ENCODE results near the gene RGS5. TPM values are rescaled to one million over a fixed set of nuclear protein-coding genes. Genes with fewer than 3 reads are reported as not detected.
"Not testable (repeated sequence)": the region's sequence is repeated elsewhere in the genome, so short reads cannot be mapped to it uniquely, and the experiment has no call there.

RGS5 gene, protein sequence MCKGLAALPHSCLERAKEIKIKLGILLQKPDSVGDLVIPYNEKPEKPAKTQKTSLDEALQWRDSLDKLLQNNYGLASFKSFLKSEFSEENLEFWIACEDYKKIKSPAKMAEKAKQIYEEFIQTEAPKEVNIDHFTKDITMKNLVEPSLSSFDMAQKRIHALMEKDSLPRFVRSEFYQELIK
- 5.9 and 21.8 TPM in 2 replicates for total RNA-seq

- DNase-seq (ENCODE audit: extremely low read depth, low read depth, low spot score): no peak
These were observed at the start of gene RGS5 for GRCh38 chr1:163202833-163203451. Gene RGS5 (minus strand): TSS chr1:163202916. CDS start chr1:163202835, 81 bp downstream.

DNA sequence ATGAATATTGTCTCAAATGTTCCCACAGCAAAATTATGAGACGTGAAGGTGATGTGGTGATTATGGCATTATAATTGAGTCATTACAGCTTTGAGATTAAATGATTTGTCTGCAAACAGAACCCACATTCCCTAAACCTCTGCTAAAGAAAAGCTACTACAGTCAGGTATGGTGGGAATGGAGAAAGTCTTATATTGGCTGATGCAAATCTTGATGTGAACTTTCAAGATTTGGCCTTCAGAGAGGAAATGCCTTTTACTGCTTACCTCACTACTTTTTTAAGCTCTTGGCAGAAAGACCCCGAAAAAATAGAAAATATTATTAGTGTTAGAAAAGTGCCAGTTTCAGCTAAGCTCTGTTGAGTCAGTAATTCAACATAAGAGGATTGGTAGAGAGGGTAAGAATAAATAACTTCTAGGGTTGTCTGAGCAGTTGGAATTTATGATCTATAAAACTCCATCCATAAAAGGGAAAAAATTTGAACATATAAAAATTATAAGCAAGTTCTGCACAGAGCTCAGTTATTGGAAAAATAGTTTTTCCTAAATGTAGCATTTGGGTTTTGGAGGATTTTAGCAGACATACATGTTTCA, 47.8 kb upstream of the RGS5 start:
- no peak for DNase-seq (ENCODE audit: extremely low read depth, low read depth, low spot score)

- DNase-seq (ENCODE audit: extremely low read depth, low read depth, low spot score): no peak
These were observed 45.3 kb upstream of the RGS5 start for GRCh38 chr1:163248064-163248463.

- DNase-seq (ENCODE audit: extremely low read depth, low read depth, low spot score): not testable (repeated sequence)
These were observed 41.9 kb upstream of the RGS5 start for GRCh38 chr1:163244648-163245047.

- DNase-seq (ENCODE audit: extremely low read depth, low read depth, low spot score): no peak
These were observed 39.0 kb upstream of the RGS5 start for GRCh38 chr1:163241746-163242145.

DNA sequence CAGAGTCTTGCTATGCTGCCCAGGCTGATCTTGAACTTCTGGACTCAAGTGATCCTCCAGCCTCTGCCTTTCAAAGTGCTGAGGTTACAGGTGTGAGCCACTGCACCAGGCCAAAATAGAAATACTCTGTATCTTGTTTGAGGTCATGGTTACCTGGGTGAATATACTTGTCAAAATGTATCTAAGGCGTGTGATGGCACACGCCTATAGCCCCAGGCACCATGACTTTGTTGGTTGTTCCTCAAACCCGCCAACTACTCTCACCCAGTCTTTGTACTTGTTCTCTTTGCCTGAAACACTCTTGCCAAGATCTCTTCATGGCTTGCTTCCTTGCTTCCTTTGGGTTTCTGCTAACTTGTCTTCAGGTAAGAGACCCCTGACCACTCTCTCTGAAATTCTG, 38.0 kb upstream of the RGS5 start:
- DNase-seq (ENCODE audit: extremely low read depth, low read depth, low spot score): no peak

DNA sequence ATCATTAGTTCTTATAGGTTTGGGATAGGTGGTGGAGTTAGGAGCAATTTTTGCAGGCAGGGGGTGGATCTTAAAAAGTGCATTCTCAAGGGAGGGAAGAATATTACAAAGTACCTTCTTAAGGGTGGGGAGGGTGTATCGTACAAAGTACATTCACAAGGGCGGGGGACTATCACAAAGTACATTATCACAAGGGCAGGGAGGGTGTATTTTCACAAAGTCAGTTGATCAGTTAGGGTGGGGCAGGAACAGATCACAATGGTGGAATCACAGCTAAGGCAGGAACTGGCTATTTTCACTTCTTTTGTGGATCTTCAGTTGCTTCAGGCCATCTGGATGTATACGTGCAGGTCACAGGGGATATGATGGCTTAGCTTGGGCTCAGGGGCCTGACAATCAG, 30.9 kb upstream of the RGS5 start:
- DNase-seq (ENCODE audit: extremely low read depth, low read depth, low spot score): not testable (repeated sequence)

DNA sequence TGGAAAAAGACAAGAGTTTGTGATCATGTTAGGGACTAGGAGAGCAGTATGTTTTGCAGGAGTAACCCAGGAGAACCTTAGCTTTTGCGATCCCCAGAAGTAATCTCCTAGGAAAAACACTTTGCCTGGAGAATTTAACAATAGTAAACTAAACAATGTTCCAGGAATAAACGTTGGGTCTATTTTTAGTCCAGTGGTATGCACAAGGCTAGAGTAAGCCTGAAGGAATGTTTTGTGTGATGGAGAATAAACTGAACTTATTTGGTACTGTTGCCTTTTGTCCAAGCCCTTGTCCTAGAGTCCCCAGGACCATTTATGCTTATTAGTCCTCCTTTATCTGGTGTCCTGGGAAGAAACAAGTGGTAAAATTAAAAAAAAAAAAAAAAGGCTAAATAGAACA, 28.7 kb upstream of the RGS5 start:
- DNase-seq (ENCODE audit: extremely low read depth, low read depth, low spot score): no peak

DNA sequence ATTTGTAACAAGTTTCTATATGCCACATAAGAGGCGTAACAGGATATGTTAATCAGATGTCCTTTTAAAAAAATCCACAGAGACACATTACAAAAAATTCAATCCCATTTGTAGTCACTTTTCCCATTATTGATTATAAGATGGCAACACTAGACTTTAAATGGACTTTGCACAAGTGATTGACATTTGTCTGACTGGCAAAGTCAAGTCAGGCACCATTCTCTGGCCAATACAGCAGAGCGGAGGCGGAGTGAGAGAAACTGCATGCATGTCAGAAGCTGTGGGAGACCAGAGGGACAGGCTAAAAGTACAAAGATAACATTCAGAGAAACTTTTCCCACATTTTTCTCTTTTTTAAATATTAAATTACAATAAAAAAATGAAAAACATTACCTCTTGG, 28.1 kb upstream of the RGS5 start:
- no peak for DNase-seq (ENCODE audit: extremely low read depth, low read depth, low spot score)

GRCh38 chr1:163228271-163228670, 25.6 kb upstream of the RGS5 start:
- not testable (repeated sequence) for DNase-seq (ENCODE audit: extremely low read depth, low read depth, low spot score)

- DNase-seq (ENCODE audit: extremely low read depth, low read depth, low spot score): no peak
These were observed 24.4 kb upstream of the RGS5 start for GRCh38 chr1:163227126-163227525.

DNA sequence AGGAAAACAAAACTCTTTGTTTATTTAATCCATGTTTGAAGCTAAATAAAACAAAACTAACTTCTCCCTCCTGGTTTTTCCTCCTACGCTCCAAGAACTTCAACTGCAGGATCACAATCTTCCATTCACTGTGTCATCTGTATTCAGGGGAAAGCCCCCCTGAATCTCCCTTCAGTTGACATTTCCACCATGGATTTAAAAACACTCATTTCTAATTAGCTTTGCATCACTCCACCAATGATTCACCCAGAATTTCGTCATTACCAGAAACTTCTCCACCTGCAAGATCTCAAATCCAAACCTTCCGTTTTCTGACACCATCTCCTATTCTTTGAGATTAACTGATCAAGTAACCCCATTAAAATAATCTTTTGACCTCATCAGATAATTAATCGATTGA, 10.9 kb upstream of the RGS5 start:
- no peak for DNase-seq (ENCODE audit: extremely low read depth, low read depth, low spot score)

DNA sequence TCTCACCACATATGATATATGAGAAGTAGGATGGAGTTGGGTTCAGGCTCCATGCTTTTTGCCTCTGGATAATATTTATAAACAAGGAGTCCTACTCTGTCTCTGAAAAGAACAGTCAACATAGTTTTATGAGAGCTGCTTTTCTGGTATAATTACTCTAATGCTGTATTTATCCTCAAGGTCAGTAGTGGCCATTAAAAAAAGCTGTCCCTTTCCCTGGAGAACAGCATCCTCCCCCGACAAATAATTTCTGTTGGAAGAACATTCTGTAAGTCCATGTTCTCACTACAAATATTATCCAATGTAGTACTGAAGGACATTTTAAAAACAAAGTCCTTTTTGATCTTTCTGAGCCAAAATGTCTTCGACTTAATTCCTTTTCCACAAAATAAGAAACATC, 9.0 kb upstream of the RGS5 start:
- no peak for DNase-seq (ENCODE audit: extremely low read depth, low read depth, low spot score)

GRCh38 chr1:163205513-163205912, 2.8 kb upstream of the RGS5 start:
- DNase-seq (ENCODE audit: extremely low read depth, low read depth, low spot score): no peak

GRCh38 chr1:163203561-163203960, 845 bp upstream of the RGS5 start:
- no peak for DNase-seq (ENCODE audit: extremely low read depth, low read depth, low spot score)

GRCh38 chr1:163201906-163202305, 810 bp downstream of the RGS5 start:
- no peak for DNase-seq (ENCODE audit: extremely low read depth, low read depth, low spot score)

DNA sequence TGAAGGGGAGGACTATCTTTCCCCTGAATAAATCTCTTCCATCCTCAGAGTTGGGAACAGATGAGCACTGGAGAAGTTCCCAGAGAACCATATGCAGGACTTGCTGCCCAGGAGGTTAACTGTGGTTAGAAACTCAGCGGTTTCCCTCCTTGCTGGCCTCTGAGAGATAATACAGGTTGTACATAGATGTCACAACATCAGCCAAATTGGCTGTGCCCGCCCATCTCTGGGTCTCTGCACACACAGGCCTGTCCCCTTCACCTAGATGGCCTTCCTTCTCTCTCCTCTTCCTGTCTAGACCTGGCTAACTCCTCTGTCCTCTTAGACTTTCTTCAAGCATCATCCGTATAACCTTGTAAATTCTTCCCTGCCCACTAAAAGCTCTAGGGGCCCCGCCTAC, 5.7 kb downstream of the RGS5 start:
- DNase-seq (ENCODE audit: extremely low read depth, low read depth, low spot score): no peak

GRCh38 chr1:163196449-163196787, 6.3 kb downstream of the RGS5 start:
- no peak for DNase-seq (ENCODE audit: extremely low read depth, low read depth, low spot score)

- DNase-seq (ENCODE audit: extremely low read depth, low read depth, low spot score): peak; percentile 87
These were observed 6.8 kb downstream of the RGS5 start for GRCh38 chr1:163195728-163196448.

- DNase-seq (ENCODE audit: extremely low read depth, low read depth, low spot score): no peak
These were observed 11.4 kb downstream of the RGS5 start for GRCh38 chr1:163191301-163191700.

DNA sequence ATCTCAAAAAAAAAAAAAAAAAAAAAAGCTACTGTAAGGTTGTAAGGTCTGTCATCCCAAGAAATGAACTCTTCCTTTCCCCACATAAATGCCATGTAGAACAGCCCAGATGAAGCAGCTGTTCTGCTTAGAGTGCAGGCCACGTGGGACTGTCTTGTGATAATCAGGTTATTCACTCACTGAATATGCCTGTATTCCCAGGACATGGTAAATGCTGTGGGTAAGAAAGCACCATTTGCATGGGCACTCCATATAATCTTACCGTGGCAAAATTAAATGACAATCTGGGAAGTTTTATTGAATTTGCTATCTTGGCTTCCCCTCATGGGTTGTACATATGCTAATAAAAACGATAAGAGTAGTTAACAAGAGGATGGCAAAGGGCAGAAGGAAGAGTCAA, 13.8 kb downstream of the RGS5 start:
- DNase-seq (ENCODE audit: extremely low read depth, low read depth, low spot score): no peak

GRCh38 chr1:163187849-163188248, 14.9 kb downstream of the RGS5 start:
- no peak for DNase-seq (ENCODE audit: extremely low read depth, low read depth, low spot score)
